ENCODE measurements around the gene NUDT16L1.
A peak's percentile ranks its signal among the peaks of the same experiment; 100 is the strongest.
"Not testable (repeated sequence)": the region's sequence is repeated elsewhere in the genome, so short reads cannot be mapped to it uniquely, and the experiment has no call there.

Gene NUDT16L1

GRCh38 chr16:4724661-4725270 lies 31.4 kb downstream of the NUDT16L1 start:
- no peak for DNase-seq (ENCODE audit: low spot score)

DNA sequence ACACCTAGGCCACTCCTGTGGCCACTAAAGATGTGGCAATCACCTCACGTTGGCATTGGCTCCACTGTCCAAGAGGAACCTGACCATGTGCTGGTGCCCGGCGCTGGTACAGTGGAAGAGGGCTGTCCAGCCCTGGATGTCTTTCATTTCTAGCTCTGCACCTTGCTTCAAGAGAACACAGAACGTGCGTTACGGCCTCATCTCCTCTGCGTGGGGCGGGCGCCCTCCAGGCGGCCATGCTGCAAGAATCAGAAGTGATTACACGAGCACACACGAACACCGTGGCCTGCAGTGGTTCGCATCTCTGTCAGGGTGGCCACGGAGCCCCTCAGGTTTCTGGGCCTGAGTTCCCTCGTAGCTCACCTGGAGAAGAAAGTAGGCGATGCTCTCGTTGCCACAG lies 33.3 kb downstream of the NUDT16L1 start:
- no peak for DNase-seq (ENCODE audit: low spot score)

DNA sequence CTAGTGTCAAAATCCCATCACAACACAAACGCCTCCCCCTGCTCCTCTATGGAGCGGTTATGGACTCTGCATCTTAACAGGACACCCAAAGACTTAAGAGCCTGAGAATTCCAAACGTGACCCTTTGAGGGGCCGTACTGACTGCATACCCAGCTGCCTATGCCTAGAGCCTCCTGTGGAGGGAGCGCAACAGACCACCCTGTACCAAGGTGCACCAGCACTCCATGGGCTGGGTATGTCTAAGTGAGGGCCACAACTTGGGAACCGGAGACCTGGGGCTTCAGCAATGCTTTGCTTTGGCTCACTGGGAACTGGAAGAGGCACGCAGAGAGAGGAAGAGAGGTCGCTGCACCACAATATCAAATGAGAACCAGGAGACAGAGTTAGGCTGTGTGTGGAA lies 35.3 kb downstream of the NUDT16L1 start:
- no peak for DNase-seq (ENCODE audit: low spot score)

DNA sequence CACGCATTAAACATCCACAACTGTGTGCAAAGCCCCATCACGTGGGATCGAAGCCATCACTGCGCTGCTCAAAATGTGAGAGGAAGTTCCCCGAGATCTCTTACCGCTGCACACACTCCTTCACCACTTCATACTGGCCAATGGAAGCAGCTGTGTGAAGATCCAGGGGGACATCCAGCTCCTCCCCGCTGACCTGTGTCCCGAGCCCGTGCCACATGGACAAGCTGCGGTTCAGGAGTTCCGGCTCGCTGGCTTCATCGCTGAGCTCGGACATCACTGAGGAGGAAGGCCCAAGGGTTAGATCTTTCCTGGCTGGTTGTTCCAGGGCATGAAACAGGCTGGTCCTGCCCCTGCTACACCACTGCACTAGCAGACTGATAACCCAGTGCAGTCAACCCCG lies 36.5 kb downstream of the NUDT16L1 start:
- DNase-seq (ENCODE audit: low spot score): no peak

DNA sequence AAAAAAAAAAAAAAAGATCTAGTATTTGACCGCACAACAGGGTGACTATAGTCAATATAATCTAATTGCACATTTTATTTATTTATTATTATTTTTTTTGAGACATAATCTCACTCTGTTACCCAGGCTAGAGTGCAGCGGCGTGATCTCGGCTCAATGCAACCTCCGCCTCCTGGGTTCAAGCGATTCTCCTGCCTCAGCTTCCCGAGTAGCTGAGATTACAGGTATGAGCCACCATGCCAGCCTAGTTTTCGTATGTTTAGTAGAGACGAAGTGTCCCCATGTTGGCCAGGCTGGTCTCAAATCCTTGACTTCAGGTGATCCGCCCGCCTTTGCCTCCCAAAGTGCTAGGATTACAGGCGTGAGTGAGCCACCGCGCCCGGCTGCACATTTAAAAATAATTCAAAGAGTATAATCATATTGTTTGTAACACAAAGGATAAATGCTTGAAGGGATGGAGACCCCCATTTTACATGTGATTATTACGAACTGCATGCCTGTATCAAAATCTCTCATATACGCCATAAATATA lies 39.9 kb downstream of the NUDT16L1 start:
- no peak for DNase-seq (ENCODE audit: low spot score)

GRCh38 chr16:4733747-4734062 lies 40.3 kb downstream of the NUDT16L1 start:
- no peak for DNase-seq (ENCODE audit: low spot score)

DNA sequence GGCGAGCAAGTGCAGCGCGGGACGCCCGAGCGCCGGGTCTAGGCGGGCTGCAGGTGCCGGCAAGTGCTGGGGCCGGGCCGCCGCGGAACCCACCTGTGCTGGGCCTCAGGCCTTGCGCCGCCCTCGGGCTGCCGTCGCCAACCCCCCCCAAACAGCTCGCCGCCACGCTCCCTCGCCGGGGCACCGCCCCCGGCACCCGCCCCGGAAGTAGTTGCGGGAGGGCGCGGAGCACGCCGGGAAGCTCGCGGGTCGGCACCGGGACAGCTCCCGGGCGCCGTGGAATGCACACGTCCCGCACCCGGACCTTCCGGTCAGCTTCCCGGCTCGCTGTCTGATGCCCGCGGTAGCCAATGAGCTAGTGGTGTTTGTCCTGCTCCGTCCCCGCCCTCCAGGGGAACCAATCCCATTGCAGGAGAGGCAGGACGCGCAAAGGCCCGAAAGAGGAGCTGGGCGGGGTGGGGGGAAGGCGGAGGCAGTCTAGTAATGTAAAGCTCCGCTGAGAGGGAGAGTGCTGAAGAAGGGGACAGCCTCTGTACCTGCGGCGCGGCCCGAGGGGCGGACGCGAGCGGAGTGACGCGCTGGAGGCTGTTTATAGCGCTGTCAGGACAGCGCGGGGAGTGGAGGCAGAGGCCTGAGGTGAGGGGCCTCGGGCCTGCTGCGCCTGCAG lies 40.8 kb downstream of the NUDT16L1 start, which contains the start of the genes ANKS3 and DNAAF8:
TSS of gene ANKS3 (minus strand) at position 209 of the 667 bp plus-strand sequence. CDS start 4,122 bp downstream, outside the sequence.
TSS of gene DNAAF8 (plus strand) at position 475 of the 667 bp plus-strand sequence. CDS start 1,978 bp downstream, outside the sequence.
- peak; percentile 93 for DNase-seq (ENCODE audit: low spot score)

DNA sequence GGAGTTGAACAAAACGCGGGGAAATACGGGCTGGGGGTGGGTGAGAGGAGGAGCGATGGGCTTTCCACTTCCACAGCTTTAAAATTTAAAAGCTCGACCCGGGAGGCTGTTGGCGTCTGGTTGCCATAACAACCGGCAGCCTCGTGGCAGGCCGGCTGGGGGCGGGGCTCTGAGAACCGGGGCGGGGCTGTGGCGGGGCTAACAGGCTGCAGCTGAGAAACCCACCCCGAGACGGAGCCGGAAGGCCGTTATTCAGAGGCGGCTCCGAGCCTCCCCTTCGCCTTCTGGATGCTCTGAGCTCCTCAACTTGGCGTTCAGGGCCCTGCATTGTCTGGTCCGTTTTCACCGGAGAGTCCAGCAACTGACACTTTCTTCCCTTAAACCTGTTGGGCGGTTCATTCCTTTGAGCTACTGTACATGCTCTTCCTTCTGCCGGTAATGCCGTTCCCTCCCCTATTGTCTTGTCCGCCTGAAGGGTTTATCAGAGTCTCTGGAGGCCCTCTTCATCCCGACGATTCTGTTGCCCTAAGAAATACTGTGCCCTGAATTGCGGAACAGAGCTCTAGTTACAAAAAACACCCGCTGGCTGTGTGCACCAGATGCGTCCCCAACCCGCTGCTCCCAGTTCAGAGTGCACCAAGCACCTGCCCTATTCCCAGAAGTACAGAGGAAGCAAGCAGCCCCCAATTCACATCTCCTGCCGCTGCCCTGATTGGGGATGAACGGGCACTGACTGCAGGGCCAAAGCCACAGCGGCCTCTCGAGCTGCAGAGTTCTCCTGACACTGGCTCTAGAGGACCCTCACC lies 41.6 kb downstream of the NUDT16L1 start:
- peak; percentile 81 for DNase-seq (ENCODE audit: low spot score)

GRCh38 chr16:4736546-4736945 lies 43.2 kb downstream of the NUDT16L1 start:
- DNase-seq (ENCODE audit: low spot score): no peak

DNA sequence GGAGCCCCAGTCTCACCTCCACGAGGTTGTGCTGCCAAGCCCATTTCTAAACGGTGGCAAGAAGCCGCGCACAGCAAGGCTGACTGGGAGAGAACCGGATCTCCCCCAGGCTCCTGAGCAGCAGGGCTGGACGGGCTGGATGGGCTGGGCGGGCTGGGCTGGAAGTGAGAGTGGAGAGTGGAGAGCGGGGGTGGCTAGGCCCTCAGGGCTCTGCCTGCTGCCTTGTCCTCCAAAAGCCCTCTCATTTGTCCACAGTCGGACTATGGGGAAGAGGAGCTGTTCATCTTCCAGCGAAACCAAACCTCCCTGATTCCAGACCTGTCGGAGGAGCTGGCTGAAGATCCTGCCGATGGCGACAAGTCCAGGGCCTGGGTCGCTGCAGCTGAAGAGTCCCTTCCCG lies 44.2 kb downstream of the NUDT16L1 start:
- no peak for DNase-seq (ENCODE audit: low spot score)

DNA sequence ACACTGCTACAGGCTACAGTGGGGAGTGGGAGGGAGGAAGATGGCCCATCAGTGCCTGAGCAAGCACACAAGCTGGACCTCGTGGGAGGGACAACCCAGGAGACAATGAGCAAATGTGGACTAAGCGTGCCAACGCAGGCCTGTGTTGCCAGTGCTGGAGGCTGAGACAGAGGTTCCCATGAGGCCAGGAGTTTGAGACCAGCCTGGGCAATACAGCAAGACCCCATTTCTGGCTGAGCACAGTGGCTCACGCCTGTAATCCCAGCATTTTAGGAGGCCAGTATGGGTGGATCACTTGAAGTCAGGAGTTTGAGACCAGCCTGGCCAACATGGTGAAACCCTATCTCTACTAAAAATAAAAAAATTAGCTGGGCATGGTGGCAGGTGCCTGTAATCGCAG lies 45.0 kb downstream of the NUDT16L1 start:
- DNase-seq (ENCODE audit: low spot score): not testable (repeated sequence)

DNA sequence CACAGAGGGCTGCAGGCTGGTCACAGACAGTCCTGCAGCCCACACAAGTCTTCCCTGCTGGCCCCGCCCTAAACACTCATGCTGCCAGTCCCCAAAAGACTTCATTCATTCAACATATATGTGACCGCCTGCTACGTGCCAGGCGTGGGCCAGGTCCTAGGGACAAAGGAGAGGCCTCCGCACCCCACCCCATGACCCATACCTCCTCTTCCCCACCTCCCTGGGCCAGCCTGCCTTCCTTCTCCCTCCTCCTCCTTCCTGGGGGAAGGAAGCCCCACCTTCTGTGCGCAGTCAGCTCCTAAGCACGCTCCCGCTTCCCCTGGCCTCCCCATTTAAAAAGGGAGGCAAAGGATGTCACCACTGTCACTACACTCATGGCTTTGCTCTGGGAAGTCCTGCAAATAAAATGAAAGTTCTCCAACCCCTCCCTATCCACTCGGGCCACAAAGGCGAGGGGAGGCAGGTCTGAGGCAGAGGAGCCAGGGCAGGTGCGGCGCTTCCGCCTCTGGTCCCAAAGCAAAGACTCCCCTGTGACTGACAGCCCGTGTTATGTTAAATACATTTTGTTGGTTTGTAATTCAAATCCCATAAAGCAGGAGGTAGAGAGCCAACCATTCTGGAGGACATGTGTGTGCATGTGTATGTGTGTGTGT lies 50.0 kb downstream of the NUDT16L1 start:
- DNase-seq (ENCODE audit: low spot score): no peak

DNA sequence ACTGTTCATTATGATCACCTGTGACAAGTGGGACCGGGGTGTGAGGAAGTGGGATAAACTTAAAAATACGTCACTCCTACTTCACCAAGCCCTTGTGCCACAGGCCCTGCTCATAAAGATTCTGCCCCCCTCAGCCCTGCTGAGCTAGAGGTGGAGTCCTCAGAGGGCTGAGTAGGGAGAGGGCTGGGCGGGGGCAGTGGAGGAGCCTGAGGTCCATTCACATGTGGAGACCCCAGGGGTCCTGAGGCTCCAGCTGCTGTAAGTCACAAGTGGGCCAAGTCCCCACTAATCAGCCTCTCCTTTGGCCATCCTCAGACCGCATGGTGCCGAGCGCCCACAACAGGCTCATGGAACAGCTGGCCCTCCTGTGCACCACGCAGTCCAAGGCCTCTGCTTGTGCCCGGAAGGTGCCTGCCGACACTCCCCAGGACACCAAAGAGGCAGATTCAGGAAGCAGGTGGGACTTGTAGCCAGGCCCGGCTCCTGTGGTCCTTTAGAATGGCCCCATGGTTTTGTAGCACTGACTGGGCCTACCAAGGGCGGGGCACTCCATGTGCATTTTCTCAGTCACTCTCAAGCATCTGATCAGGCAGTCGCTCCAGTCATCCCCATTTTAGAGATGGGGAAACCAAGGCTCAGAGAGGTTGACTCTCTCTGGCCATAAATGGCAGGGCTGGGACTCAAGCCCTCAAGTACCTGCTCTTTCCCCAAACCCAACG lies 51.4 kb downstream of the NUDT16L1 start:
- DNase-seq (ENCODE audit: low spot score): no peak

DNA sequence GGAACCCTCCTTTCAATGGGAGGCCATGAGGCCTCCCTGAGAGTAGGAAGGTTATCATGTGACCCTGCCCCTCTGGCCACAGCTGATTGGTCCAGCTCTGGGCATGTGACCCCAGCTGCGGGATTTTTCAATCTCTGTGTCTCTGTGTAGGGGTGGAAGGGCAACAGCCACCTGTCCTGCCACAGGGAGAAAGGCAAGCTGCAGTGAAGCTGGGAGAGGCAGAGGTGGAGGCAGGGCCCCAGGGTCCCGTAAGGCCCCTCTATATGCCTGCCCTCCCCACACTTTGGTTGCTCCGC lies 51.9 kb downstream of the NUDT16L1 start:
- DNase-seq (ENCODE audit: low spot score): no peak
